BE2C (cell line): ENCODE results near the gene ZNF33A.

Source experiments
- DNase-seq: peaks from one replicate; pipeline ENCODE4 v3.0.0-alpha.2; 2020
- H3K27me3 ChIP-seq: fragments of 250-450 bp; sonication (Bioruptor Pico); 2 replicates; pipeline ENCODE4 v1.5.1; 2020; ENCODE audit warnings: mild to moderate bottlenecking
- H3K36me3 ChIP-seq: fragments of 250-450 bp; sonication (Bioruptor Pico); 2 replicates; pipeline ENCODE4 v1.5.1; 2020; ENCODE audit warnings: mild to moderate bottlenecking
- H3K4me1 ChIP-seq: fragments of 250-450 bp; sonication (Bioruptor Pico); 2 replicates; pipeline ENCODE4 v1.5.1; 2020
- H3K4me3 ChIP-seq: 2 replicates; pipeline ENCODE4 v1.5.1; 2011; ENCODE audit warnings: low read depth, low read length
- H3K9me3 ChIP-seq: fragments of 250-450 bp; sonication (Bioruptor Pico); 2 replicates; pipeline ENCODE4 v1.5.1; 2020
- CTCF ChIP-seq: IDR thresholded peaks from 2 replicates; pipeline ENCODE4 v1.5.1; 2012; ENCODE audit warnings: mild to moderate bottlenecking, low read depth, low read length

ZNF33A gene

GRCh38 chr10:38038107-38038931, 27.8 kb downstream of the ZNF33A start:
- H3K4me1 ChIP-seq, result no peaks in the 10 kb centered on the region
- no peaks in the 10 kb centered on the region for H3K9me3 ChIP-seq
- H3K27me3 ChIP-seq, result no peaks in the 10 kb centered on the region
- no peaks in the 10 kb centered on the region for H3K36me3 ChIP-seq
- TF ChIP-seq CTCF, result no peak
- no peak overlapping the region for H3K4me3 ChIP-seq
- DNase-seq, result no peak

- Histone ChIP-seq H3K9me3 (no peaks in the 10 kb centered on the region), H3K27me3 (no peaks in the 10 kb centered on the region), H3K4me3 (no peak overlapping the region), H3K36me3 (no peaks in the 10 kb centered on the region), H3K4me1 (no peaks in the 10 kb centered on the region)
- TF ChIP-seq CTCF, result no peak
- DNase-seq, result no peak
Observed at GRCh38 chr10:38038932-38039245, 28.4 kb downstream of the ZNF33A start.

GRCh38 chr10:38043516-38043915, 33.0 kb downstream of the ZNF33A start:
- Histone ChIP-seq H3K36me3 (no peaks in the 10 kb centered on the region), H3K9me3 (no peaks in the 10 kb centered on the region), H3K4me1 (no peaks in the 10 kb centered on the region), H3K4me3 (no peak overlapping the region), H3K27me3 (no peaks in the 10 kb centered on the region)
- no peak for TF ChIP-seq CTCF
- DNase-seq, result no peak

GRCh38 chr10:38045129-38045528, 34.7 kb downstream of the ZNF33A start:
- no peak for TF ChIP-seq CTCF
- no peaks in the 10 kb centered on the region for H3K4me1 ChIP-seq
- H3K36me3 ChIP-seq, result no peaks in the 10 kb centered on the region
- no peak overlapping the region for H3K4me3 ChIP-seq
- H3K27me3 ChIP-seq, result no peaks in the 10 kb centered on the region
- no peak for DNase-seq
- H3K9me3 ChIP-seq, result no peaks in the 10 kb centered on the region

GRCh38 chr10:38047666-38048065, 37.2 kb downstream of the ZNF33A start:
- no peak overlapping the region for H3K4me3 ChIP-seq
- H3K4me1 ChIP-seq, result no peaks in the 10 kb centered on the region
- TF ChIP-seq CTCF, result no peak
- no peak for DNase-seq
- no peaks in the 10 kb centered on the region for H3K27me3 ChIP-seq
- H3K36me3 ChIP-seq, result no peaks in the 10 kb centered on the region
- no peaks in the 10 kb centered on the region for H3K9me3 ChIP-seq

GRCh38 chr10:38050212-38050611, 39.7 kb downstream of the ZNF33A start:
- Histone ChIP-seq H3K36me3 (peaks cover 3% of the 10 kb centered on the region), H3K27me3 (no peaks in the 10 kb centered on the region), H3K4me3 (no peak overlapping the region), H3K9me3 (no peaks in the 10 kb centered on the region), H3K4me1 (no peaks in the 10 kb centered on the region)
- DNase-seq, result no peak
- no peak for TF ChIP-seq CTCF
